Tibial artery (tissue), 4 donors: ENCODE data around the gene EEA1.

ENCODE experiments used
- DNase-seq, 2 donors: peaks; one replicate each; pipeline ENCODE4 v3.0.0-alpha.2; 2019
- H3K27ac ChIP-seq, 2 donors: fragments of 200-600 bp; sonication (generic) in 1 of 2; 1 replicate in 1 of 2; 2 replicates in 1 of 2; pipeline ENCODE4 v1.5.1; 2018 to 2019; ENCODE audit warnings: mild to moderate bottlenecking in 1 of 2
- H3K27me3 ChIP-seq, 2 donors: fragments of 200-600 bp; sonication (generic) in 1 of 2; one replicate each; pipeline versions ENCODE4 v1.5.1 to v1.6.0; 2016 to 2019
- H3K36me3 ChIP-seq, 3 donors: fragments of 200-600 bp; sonication (generic) in 2 of 3; one replicate each; pipeline ENCODE4 v1.5.1; 2016 to 2019; ENCODE audit warnings: mild to moderate bottlenecking in 2 of 3
- H3K4me1 ChIP-seq, 4 donors: fragments of 200-600 bp; sonication (generic) in 2 of 4; 1 replicate in 3 of 4; 2 replicates in 1 of 4; pipeline ENCODE4 v1.5.1; 2016 to 2019
- H3K4me3 ChIP-seq, 2 donors: fragments of 200-600 bp; sonication (generic) in 1 of 2; 1 replicate in 1 of 2; 2 replicates in 1 of 2; pipeline ENCODE4 v1.5.1; 2018 to 2019; ENCODE audit warnings: mild to moderate bottlenecking in 2 of 2
- H3K9me3 ChIP-seq, 3 donors: fragments of 200-600 bp; sonication (generic) in 1 of 3; one replicate each; pipeline ENCODE4 v1.5.1; 2016 to 2019
- intact Hi-C: fragments of 100-400 bp; cut with DNase I; formaldehyde crosslinking; loops from one replicate; pipeline ENCODE4 v1.15.0; 2023; ENCODE audit warnings: low total_unique reads
- TF ChIP-seq, protein P1 (sequence below), 2 experiments: fragments of 200-600 bp in 1 of 2; fragments of 450-650 bp in 1 of 2; IDR thresholded peaks; one replicate each; pipeline ENCODE4 v1.5.1; 2017 to 2019; ENCODE audit warnings: antibody characterized with exemption in 2 of 2, mild to moderate bottlenecking in 1 of 2, moderate library complexity in 1 of 2

The EEA1 gene

DNA sequence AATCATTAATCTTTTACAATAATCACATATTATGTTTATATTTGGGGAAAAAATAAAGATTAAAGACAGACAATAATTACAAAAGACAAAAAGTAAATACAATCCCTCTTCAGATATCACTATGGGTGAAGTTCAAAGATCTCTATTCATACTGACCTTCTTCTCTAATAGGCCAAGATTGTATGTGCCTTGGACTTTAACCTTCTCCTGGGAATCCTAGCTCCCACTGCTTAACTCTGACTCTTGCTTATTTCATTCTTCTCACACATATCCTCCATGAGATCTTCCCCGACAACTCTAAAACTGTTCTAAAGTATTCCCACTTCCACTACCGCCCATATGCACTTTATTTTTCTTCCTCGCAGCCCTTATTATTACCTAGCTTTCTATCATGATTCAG, 83.8 kb downstream of the EEA1 start:
- DNase-seq, result no peak
- Histone ChIP-seq H3K36me3 (peaks cover 15% of the 10 kb centered on the region in 3 donors), H3K4me3 (no peak overlapping the region), H3K9me3 (no peaks in the 10 kb centered on the region), H3K27me3 (no peaks in the 10 kb centered on the region), H3K4me1 (peaks cover 0 to 13% (median 0%) of the 10 kb centered on the region in 4 donors), H3K27ac (no peak overlapping the region)
- TF ChIP-seq, protein P1, sequence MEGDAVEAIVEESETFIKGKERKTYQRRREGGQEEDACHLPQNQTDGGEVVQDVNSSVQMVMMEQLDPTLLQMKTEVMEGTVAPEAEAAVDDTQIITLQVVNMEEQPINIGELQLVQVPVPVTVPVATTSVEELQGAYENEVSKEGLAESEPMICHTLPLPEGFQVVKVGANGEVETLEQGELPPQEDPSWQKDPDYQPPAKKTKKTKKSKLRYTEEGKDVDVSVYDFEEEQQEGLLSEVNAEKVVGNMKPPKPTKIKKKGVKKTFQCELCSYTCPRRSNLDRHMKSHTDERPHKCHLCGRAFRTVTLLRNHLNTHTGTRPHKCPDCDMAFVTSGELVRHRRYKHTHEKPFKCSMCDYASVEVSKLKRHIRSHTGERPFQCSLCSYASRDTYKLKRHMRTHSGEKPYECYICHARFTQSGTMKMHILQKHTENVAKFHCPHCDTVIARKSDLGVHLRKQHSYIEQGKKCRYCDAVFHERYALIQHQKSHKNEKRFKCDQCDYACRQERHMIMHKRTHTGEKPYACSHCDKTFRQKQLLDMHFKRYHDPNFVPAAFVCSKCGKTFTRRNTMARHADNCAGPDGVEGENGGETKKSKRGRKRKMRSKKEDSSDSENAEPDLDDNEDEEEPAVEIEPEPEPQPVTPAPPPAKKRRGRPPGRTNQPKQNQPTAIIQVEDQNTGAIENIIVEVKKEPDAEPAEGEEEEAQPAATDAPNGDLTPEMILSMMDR (IDR thresholded peaks at IDR 0.05), result no peak
- intact Hi-C loops, result no loop called here

DNA sequence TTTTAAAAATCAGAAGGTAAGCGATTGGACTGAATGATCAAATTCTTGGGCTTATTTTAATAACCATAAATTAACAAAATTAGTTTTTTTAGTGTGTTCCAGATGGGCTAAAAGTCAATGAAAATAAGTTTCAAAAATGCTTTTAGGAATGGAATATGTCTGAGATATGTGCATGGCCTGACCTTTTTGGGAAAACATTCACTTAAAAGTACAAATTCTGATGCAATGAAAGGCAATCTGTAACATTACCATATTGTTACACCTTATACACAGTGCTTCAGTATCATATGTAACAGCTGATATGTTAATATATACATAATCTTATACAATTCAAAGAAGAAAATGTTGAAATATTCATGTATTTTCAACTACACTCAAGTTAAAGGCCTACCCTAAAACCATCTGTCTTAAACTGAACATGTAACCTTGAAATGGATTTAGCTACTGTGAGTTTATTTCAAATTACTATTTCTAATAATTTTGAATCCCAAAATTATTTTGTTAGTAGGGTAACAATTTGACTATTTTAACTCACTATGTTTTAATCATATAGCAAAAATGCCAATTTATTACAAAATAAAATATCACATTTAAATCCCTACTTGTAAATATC, 84.8 kb downstream of the EEA1 start:
- peaks cover 15 to 16% (median 15%) of the 10 kb centered on the region in 3 donors for H3K36me3 ChIP-seq
- no peaks in the 10 kb centered on the region for H3K27me3 ChIP-seq
- no peak overlapping the region for H3K4me3 ChIP-seq
- no peaks in the 10 kb centered on the region for H3K9me3 ChIP-seq
- no peak overlapping the region for H3K27ac ChIP-seq
- intact Hi-C loops, result no loop called here
- no peak for DNase-seq
- TF ChIP-seq, protein P1 (IDR thresholded peaks at IDR 0.05), result no peak
- peaks cover 0 to 5% (median 0%) of the 10 kb centered on the region in 4 donors for H3K4me1 ChIP-seq

DNA sequence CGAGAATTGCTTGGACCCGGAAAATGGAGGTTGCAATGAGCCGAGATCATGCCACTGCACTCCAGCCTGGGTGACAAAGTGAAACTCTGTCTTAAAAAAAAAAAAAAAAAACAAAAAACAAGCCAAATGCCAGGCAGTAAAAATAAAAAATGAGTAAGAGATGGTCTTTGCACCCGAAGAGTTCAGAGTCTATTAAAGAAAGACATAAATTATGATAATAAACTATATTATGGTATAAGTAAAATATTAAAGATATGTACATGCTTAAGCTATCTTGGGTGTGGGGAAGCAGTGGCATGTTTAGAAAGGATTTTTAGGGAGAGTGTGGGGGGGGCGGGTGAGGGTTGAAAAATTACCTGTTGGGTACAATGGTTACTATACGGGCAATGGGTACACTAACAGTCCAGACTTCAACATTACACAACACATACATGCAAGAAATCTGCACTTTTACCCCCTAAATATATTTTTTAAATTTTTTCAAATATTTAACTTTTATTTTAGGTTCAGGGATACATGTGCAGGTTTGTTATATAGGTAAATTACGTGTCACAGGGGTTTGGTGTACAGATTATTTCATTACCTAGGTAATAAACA, 99.3 kb downstream of the EEA1 start:
- Histone ChIP-seq H3K27me3 (no peaks in the 10 kb centered on the region), H3K9me3 (no peaks in the 10 kb centered on the region), H3K4me3 (no peak overlapping the region), H3K27ac (no peak overlapping the region), H3K36me3 (peaks cover 14 to 34% (median 17%) of the 10 kb centered on the region in 3 donors), H3K4me1 (peaks cover 0 to 5% (median 0%) of the 10 kb centered on the region in 4 donors)
- intact Hi-C loops, result no loop called here
- TF ChIP-seq, protein P1 (IDR thresholded peaks at IDR 0.05), result no peak
- no peak for DNase-seq

DNA sequence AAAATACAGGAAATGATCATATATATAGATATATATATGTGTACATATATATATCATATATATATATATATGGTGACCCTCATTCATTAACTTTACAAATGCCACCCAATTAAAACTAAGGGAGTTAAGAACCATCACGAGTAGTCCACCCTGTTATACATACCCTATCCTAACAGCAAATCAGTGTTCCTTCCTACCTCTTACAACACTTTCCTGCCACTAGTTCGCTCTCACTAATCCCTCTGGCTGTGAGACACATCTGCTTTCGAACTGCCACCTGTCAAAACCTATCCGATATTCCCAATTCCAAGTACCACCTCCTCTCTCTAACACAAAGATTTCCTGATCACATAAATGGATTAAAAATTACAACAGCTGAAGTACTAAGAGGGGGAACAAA, 100.5 kb downstream of the EEA1 start:
- Histone ChIP-seq H3K4me1 (no peaks in the 10 kb centered on the region), H3K9me3 (no peaks in the 10 kb centered on the region), H3K4me3 (no peak overlapping the region), H3K36me3 (peaks cover 20 to 38% (median 24%) of the 10 kb centered on the region in 3 donors), H3K27me3 (no peaks in the 10 kb centered on the region), H3K27ac (no peak overlapping the region)
- DNase-seq, result no peak
- TF ChIP-seq, protein P1 (IDR thresholded peaks at IDR 0.05), result no peak
- intact Hi-C loops, result no loop called here

DNA sequence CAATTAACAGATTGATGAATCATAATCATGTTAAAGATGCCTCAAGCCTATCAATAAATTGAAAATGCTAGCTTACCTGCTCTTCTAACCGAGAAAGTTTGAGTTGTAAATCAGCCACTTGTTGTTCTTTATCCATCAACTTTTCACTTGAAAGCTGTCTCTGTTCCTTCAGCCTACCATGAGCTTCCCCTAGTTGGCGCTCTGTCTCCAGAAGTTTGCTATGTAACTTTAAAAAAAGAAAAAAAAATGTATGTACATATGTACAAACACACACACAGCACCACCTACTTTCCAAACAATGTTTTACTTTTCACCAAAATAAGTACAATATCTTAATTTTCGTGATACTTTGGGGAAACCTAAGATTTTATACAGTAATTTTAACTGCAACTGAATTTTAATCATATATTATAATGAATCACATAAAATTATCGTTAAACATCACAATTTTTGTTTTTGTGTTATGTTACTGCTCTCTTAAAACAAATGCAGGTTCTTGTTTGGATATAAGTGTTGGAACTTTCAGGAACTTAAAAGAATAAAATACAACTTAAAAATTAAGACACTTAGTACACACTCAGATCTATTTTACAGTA, 101.2 kb downstream of the EEA1 start:
- intact Hi-C loops, result no loop called here
- no peaks in the 10 kb centered on the region for H3K27me3 ChIP-seq
- TF ChIP-seq, protein P1 (IDR thresholded peaks at IDR 0.05), result peak in 1 of 2 experiments; percentile 29
- no peak overlapping the region for H3K4me3 ChIP-seq
- DNase-seq, result no peak
- no peak overlapping the region for H3K27ac ChIP-seq
- peaks cover 20 to 38% (median 24%) of the 10 kb centered on the region in 3 donors for H3K36me3 ChIP-seq
- no peaks in the 10 kb centered on the region for H3K9me3 ChIP-seq
- no peaks in the 10 kb centered on the region for H3K4me1 ChIP-seq
